ENCODE data around the gene ADAM12. TPM values are rescaled to one million over a fixed set of nuclear protein-coding genes. Genes with fewer than 3 reads are reported as not detected.

ADAM12 gene
- total RNA-seq, 1 donor from 2014 or later, result 82.4 TPM

- H3K27me3 Mint-ChIP-seq (ENCODE audit: low read depth), result no peaks in the 10 kb centered on the region
- H3K36me3 Mint-ChIP-seq (ENCODE audit: low read depth), result peaks cover 18% of the 10 kb centered on the region
- H3K9me3 Mint-ChIP-seq, result peaks cover 13% of the 10 kb centered on the region
- no peak overlapping the region for H3K4me3 Mint-ChIP-seq
- TF ChIP-seq CTCF (conservative IDR thresholded peaks at IDR 0.05), result no peak
- peaks cover 16% of the 10 kb centered on the region for H3K4me1 Mint-ChIP-seq
- DNase-seq (ENCODE audit: low read depth, low spot score), result no peak
- H3K27ac Mint-ChIP-seq (ENCODE audit: unreplicated experiment), result no peak overlapping the region
These were observed 36.8 kb upstream of the ADAM12 start for GRCh38 chr10:126425032-126425431.

- DNase-seq (ENCODE audit: low read depth, low spot score), result no peak
- Mint-ChIP-seq H3K4me3 (no peak overlapping the region), H3K4me1 (peaks cover 21% of the 10 kb centered on the region), H3K27me3 (ENCODE audit: low read depth) (no peaks in the 10 kb centered on the region), H3K27ac (ENCODE audit: unreplicated experiment) (no peak overlapping the region), H3K36me3 (ENCODE audit: low read depth) (peaks cover 18% of the 10 kb centered on the region), H3K9me3 (peaks cover 18% of the 10 kb centered on the region)
- TF ChIP-seq CTCF (conservative IDR thresholded peaks at IDR 0.05), result no peak
These were observed 35.6 kb upstream of the ADAM12 start for GRCh38 chr10:126423732-126424491.

GRCh38 chr10:126422567-126422966 is 34.3 kb upstream of the ADAM12 start:
- Mint-ChIP-seq H3K27ac (ENCODE audit: unreplicated experiment) (no peak overlapping the region), H3K4me3 (no peak overlapping the region), H3K4me1 (peaks cover 21% of the 10 kb centered on the region), H3K36me3 (ENCODE audit: low read depth) (peaks cover 15% of the 10 kb centered on the region), H3K9me3 (peaks cover 19% of the 10 kb centered on the region), H3K27me3 (ENCODE audit: low read depth) (no peaks in the 10 kb centered on the region)
- no peak for DNase-seq (ENCODE audit: low read depth, low spot score)
- no peak for TF ChIP-seq CTCF (conservative IDR thresholded peaks at IDR 0.05)

- H3K27ac Mint-ChIP-seq (ENCODE audit: unreplicated experiment), result peak overlapping the region; percentile 85
- peaks cover 21% of the 10 kb centered on the region for H3K4me1 Mint-ChIP-seq
- H3K27me3 Mint-ChIP-seq (ENCODE audit: low read depth), result no peaks in the 10 kb centered on the region
- DNase-seq (ENCODE audit: low read depth, low spot score), result no peak
- peaks cover 22% of the 10 kb centered on the region for H3K9me3 Mint-ChIP-seq
- no peak for TF ChIP-seq CTCF (conservative IDR thresholded peaks at IDR 0.05)
- peaks cover 15% of the 10 kb centered on the region for H3K36me3 Mint-ChIP-seq (ENCODE audit: low read depth)
- no peak overlapping the region for H3K4me3 Mint-ChIP-seq
These were observed 33.5 kb upstream of the ADAM12 start for GRCh38 chr10:126421756-126422256.

GRCh38 chr10:126420567-126421300 is 32.5 kb upstream of the ADAM12 start:
- Mint-ChIP-seq H3K27me3 (ENCODE audit: low read depth) (no peaks in the 10 kb centered on the region), H3K36me3 (ENCODE audit: low read depth) (peaks cover 16% of the 10 kb centered on the region), H3K9me3 (peaks cover 27% of the 10 kb centered on the region), H3K4me3 (no peak overlapping the region), H3K4me1 (peaks cover 21% of the 10 kb centered on the region), H3K27ac (ENCODE audit: unreplicated experiment) (peak overlapping the region; percentile 37)
- TF ChIP-seq CTCF (conservative IDR thresholded peaks at IDR 0.05), result no peak
- no peak for DNase-seq (ENCODE audit: low read depth, low spot score)

All from neural crest cell (in vitro differentiated cells).